Activated CD4-positive, alpha-beta T cell treated with anti-CD3 and anti-CD28 coated beads, Interleukin-10, Interleukin-2, amounts not matched to agents 100 ng/mL and 50 ng/mL, durations not matched to agents 16 hours and 8 hours (primary cell): ENCODE data around the gene EPS15.

Experiments used
- DNase-seq: peaks from one replicate; pipeline ENCODE4 v3.0.0-alpha.2; 2020

EPS15 gene

DNA sequence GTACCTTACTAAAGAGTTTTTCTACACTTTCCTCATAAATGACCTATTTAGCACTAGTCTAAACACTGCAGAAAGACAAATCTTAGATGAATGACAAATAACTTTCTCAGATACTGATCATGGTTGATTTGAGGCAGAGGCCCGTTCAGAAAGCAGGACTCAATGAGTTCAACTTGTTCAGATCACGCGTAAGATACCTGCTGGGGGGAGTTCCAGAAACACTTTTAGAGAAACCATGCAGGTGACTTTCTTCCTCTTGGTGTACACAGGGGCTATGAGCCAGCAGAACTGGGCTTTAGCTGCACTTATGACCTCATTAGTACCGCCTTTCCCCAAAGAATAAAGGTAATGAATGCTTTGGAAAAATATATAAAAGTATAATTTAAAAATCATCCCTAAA, 149.9 kb downstream of the EPS15 start:
- DNase-seq, result no peak

GRCh38 chr1:51365774-51366173, 153.3 kb downstream of the EPS15 start:
- DNase-seq, result no peak

GRCh38 chr1:51359879-51360278, 159.2 kb downstream of the EPS15 start:
- DNase-seq, result no peak

DNA sequence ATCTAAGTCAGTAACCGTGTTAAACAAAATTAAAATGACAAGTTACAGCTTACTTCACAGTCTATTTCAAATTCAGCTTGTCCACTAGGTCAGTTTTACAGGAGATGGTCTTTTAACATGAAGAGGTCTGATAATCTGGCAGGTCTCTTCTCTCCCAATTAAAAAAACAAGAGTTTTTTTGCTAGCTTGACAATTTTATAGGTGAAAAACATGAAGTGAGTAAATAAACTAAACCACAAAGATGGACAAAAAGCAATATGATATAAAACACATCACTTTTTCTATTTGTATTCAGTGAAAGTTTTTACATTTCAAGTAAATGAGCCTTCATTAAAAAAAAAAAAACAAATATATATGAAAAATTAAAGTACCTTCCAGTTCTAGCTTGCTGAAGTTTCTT, 163.7 kb downstream of the EPS15 start:
- no peak for DNase-seq

GRCh38 chr1:51354416-51354815, 164.7 kb downstream of the EPS15 start:
- DNase-seq, result no peak

DNA sequence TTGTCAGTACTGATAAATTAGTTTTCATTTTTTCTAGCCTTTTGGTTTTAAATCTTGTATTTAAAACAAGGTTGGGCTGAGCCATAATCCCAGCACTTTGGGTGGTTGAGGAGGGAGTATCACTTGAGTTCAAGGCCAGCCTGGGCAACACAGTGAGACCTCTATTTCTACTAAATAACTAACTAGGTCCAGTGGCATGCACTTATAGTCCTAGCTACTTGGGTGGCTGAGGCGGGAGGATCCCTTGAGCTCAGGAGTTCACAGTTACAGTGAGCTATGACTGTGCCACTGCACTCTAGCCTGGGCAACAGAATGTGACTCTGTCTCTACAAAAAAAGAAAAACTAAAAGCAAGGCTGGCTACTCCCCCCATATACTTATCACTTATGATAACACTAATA, 167.2 kb downstream of the EPS15 start:
- DNase-seq, result no peak

GRCh38 chr1:51349862-51350261, 169.2 kb downstream of the EPS15 start:
- no peak for DNase-seq

DNA sequence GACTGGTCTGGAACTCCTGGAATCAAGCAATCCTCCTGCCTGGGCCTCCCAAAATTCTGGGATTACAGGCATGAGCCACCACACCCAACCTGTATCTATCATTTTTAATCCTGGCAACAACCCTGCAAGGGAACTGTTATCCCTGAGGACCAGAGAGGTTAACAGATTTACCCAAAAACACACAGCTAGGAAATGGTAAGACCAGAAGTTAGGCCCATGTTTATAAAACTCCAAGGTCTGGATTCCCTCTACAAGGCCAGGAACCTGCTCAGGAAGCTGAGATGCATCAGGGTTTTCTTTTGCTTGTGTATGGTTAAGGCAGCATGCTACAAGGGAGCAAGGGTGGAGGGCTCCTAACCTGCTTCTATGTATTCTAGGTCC, 170.9 kb downstream of the EPS15 start:
- no peak for DNase-seq

- no peak for DNase-seq
These were observed 171.5 kb downstream of the EPS15 start for GRCh38 chr1:51347398-51348146.

DNA sequence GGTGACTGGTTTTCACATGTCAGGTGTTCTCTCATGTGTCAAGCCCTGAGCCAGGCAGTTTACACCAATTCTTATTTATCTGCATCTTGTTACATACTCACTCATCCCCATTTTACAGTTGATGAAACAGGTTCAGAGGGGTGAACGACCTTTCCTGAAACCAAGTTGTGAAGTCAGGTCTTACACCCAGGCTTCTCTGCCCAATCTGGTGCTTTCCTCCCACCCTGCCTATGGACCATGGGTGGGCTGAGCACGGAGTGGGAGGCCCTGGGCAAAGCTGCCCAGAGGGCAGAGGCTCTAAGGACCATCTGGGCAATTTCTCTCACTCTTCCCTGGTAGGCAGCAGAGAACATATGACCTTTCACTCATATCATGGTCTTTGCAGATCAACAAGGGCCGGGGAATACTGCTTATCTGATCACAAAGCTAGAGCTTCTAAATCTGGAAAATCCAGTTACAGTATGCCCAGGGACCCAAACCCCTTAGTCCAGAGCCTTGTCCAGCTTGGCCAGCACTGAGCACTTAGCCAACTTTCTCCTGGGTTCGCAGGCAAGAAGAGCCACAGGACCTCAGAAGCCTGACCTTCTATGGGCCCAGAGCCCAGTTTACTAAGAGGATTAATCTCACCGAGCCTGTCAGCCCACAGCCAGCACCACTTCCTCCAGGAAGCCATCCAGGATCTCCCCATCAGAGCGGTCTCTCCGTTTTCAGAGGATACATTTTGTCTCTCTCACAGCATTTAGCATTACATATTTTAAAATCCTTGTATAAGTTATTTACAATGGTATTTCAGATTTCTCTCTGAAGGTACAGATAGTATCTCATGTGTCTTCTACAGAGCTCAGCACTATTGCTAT, 172.8 kb downstream of the EPS15 start:
- no peak for DNase-seq

GRCh38 chr1:51345300-51345687, 173.8 kb downstream of the EPS15 start:
- DNase-seq, result no peak

GRCh38 chr1:51344602-51345299, 174.3 kb downstream of the EPS15 start:
- no peak for DNase-seq

DNA sequence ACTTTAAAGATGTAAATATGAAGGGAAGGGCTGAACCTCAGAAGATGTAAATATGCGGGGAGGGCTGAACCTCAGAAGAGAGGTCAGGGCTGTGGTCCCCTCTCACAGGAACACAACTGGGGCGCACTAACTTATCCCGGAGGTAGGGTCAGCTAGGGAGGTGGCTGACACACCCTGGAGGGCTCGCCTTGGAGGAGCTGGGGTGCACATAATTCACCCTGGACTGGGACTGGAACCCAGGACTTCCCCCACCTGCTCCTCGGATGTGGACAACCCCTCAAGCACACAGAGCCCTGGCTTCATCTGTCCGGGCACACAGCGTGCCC, 174.8 kb downstream of the EPS15 start:
- no peak for DNase-seq

GRCh38 chr1:51343624-51344023, 175.4 kb downstream of the EPS15 start:
- no peak for DNase-seq

DNA sequence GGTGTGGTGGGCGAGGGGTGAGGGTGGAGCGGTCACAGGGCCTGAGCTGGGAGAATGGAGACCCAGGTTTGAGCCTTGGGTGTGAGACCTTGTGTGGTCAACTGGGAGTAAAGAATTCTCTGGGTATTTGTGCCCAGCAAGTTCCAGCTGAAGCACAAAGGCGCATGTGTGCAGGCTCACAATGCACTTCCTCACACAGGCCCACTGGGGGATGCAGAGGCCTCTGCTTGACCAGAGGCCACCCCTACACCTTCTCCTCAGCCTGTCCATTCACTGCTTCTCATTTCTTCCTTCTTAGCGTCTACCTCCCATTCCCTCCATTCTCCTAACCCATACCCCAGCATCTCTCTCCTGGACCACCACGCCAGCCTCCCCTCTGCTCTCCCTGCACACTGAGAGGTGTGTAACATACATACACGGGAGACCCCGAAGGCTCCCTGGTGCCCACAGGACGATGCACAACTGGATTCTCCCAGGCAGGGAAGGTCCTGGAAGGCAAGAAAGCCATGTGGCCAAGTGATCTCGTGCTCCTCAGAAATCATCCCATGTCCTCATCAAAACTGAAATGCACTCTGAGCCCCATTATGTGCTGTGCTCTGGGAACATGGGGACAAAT, 176.4 kb downstream of the EPS15 start:
- no peak for DNase-seq

GRCh38 chr1:51341876-51342496, 177.1 kb downstream of the EPS15 start:
- no peak for DNase-seq

DNA sequence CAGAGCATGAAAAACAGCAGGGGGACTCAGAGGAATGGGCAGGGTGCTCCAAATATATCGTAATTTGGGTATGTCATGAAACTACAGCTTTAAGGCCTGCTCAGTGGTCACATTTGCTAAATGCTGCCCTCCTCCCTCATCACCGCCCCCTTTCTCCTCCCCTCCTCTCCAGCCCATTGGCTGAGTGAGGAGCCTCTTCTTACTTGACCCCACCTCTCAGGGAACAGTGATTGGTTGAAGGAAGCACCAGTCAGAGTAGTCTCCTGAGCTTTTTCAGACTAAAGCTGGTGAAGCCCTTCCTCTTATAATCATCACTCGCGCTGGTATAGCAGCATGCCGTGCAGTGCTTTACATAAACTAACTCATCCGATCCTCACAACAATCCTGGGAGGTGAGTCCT, 178.7 kb downstream of the EPS15 start:
- DNase-seq, result no peak

DNA sequence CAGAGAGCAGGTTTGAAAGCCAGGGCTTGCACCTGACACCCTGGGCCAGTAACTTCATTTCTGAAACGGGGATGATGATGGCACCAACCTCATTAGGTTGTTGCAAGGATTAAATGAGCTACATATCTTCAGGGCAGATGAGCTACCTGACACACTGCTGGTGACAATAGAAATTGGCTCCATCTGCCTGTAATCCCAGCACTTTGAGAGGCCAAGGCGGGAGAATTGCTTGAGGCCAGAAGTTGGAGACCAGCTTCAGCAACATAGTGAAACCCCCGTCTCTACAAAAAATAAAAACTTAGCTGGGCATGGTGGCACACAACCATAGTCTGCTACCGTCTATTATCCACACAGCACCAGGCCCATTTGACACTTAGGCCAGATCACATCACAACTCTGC, 182.4 kb downstream of the EPS15 start:
- DNase-seq, result no peak

DNA sequence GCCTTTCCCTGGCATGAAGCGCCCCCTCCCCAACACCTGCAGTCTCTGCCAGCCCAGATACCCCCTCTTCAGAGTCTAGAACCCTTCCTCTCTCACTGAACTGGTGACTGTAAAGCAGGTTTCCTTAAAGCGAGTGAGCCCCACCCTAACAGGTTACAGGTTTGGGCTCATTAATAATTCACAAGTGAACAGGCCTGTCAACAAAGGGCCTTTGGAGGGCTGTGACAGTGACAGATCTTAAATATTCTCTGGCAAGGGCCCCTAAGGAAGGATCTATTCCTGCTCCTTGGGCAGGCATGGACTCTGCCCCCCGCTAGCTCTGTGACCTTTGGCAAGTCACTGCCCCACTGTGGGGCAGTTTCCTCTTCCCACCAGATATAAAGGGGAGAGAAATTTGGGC, 183.1 kb downstream of the EPS15 start:
- no peak for DNase-seq

- no peak for DNase-seq
These were observed 187.6 kb downstream of the EPS15 start for GRCh38 chr1:51331206-51332100.

DNA sequence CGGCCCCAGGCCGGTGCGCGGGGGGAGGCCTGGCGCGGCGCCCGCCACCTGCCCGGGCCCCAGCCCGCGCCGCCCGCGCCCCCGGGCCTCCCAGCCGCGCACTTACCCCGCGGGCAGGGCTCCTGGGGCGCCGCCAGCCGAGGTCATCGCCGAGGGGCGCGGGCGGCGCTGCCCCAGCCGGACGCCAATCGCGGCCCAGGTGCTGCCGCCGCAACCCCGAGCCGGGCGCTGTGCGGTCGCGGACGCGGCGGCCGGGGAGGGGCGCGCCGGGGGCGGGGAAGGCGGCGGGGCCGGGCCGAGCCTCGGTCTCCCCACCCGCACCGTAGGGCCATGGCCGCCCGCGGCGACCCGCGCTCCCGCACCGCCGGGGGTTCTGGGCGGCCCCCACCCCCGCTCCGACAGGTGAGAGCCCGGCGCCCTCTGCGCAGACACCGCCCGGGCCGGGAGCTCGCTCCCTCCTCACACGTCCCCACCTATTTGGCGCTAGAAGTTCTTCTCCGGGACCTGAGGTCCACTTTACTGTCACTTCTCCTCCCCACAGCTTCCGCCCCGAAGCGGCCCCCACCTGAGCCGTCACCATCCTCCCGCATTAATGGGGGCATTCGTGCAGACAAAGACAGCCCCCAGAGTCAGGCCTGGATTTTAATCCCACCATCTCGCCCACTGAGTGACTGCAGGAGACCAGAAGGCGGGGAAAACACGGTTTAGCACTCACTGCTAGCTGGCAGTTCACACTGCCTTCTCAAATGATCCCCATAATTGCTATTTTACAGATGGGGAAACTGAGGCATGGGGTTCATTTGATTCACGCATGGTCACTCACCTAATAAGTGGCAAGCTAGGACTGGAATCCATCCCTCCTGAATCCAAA, 188.5 kb downstream of the EPS15 start, which contains the start of gene TTC39A:
TTC39A (minus strand) TSS at position 232 of the 871 bp plus-strand sequence; CDS start at position 147, 85 bp downstream.
- DNase-seq, result no peak
